ENCODE measurements around the gene MAPK1.
"Not testable (repeated sequence)": the region's sequence is repeated elsewhere in the genome, so short reads cannot be mapped to it uniquely, and the experiment has no call there.

Gene MAPK1

GRCh38 chr22:21815357-21815756 is 52.1 kb downstream of the MAPK1 start:
- ChIA-PET CTCF (interaction anchor here (0.6 kb wide), 1 partner anchor 90 kb away, joined by 5 read pairs; no protein-coding TSS in a partner anchor), POLR2A (interaction anchor here (1.2 kb wide), 1 partner anchor 52 kb away, joined by 4 read pairs; the partner anchor contains the start of gene MAPK1)

GRCh38 chr22:21811982-21812381 is 55.5 kb downstream of the MAPK1 start:
- Histone ChIP-seq H3K4me3 (ENCODE audit: low read depth, low read length) (no peak overlapping the region), H3K4me1 (ENCODE audit: control insufficient read depth, insufficient read depth, low read length) (peaks cover 7% of the 10 kb centered on the region), H3K9me3 (ENCODE audit: control insufficient read depth, insufficient read depth, low read depth, low read length) (no peaks in the 10 kb centered on the region), H3K27ac (ENCODE audit: extremely low read depth, low read depth, low read length) (no peak overlapping the region), H3K36me3 (ENCODE audit: control insufficient read depth in 2 of 2, insufficient read depth in 1 of 2, low read length in 2 of 2) (peaks cover 0 to 11% of the 10 kb centered on the region in 2 experiments; a peak in 1 of 3 replicates)
- ChIA-PET POLR2A (no interaction called here), CTCF (no interaction called here)
- TF ChIP-seq ZNF174 (tag by site-specific recombination; IDR thresholded peaks at IDR 0.05) (no peak), ZNF292 (tag by site-specific recombination; IDR thresholded peaks at IDR 0.05; ENCODE audit: borderline replicate concordance, low read depth) (no peak), YY2 (tag by site-specific recombination; IDR thresholded peaks at IDR 0.05) (no peak), ZNF175 (tag by site-specific recombination; IDR thresholded peaks at IDR 0.05) (no peak), ELK4 (IDR thresholded peaks at IDR 0.05; ENCODE audit: borderline replicate concordance, low read depth, low read length) (no peak)

More at GRCh38 chr22:21815357-21815756, 52.1 kb downstream of the MAPK1 start:
- peaks cover 4% of the 10 kb centered on the region; the same call in 1 of the 2 replicates for H3K4me1 ChIP-seq (ENCODE audit: control insufficient read depth, insufficient read depth, low read length)
- H3K9me3 ChIP-seq (ENCODE audit: control insufficient read depth, insufficient read depth, low read depth, low read length) = no peaks in the 10 kb centered on the region
- H3K36me3 ChIP-seq (ENCODE audit: control insufficient read depth in 2 of 2, insufficient read depth in 1 of 2, low read length in 2 of 2) = no peaks in the 10 kb centered on the region
- H3K4me3 ChIP-seq (ENCODE audit: low read depth, low read length) = no peak overlapping the region
- TF ChIP-seq BCL11B (tag by site-specific recombination; IDR thresholded peaks at IDR 0.05; ENCODE audit: low read depth) (no peak), ZNF366 (tag by site-specific recombination; conservative IDR thresholded peaks at IDR 0.05) (no peak), HOXC10 (CRISPR knock-in tag; IDR thresholded peaks at IDR 0.05) (no peak), ZNF548 (tag by site-specific recombination; IDR thresholded peaks at IDR 0.05) (no peak), KLF9 (tag by site-specific recombination; IDR thresholded peaks at IDR 0.05; ENCODE audit: low read depth) (no peak), ZNF664 (tag by site-specific recombination; IDR thresholded peaks at IDR 0.05) (no peak), ZNF416 (tag by site-specific recombination; IDR thresholded peaks at IDR 0.05) (no peak), ZNF16 (tag by site-specific recombination; IDR thresholded peaks at IDR 0.05; ENCODE audit: low read depth) (no peak)
- TF ChIP-seq, protein P1, sequence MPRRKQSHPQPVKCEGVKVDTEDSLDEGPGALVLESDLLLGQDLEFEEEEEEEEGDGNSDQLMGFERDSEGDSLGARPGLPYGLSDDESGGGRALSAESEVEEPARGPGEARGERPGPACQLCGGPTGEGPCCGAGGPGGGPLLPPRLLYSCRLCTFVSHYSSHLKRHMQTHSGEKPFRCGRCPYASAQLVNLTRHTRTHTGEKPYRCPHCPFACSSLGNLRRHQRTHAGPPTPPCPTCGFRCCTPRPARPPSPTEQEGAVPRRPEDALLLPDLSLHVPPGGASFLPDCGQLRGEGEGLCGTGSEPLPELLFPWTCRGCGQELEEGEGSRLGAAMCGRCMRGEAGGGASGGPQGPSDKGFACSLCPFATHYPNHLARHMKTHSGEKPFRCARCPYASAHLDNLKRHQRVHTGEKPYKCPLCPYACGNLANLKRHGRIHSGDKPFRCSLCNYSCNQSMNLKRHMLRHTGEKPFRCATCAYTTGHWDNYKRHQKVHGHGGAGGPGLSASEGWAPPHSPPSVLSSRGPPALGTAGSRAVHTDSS (tag by site-specific recombination; IDR thresholded peaks at IDR 0.05) = no peak
- H3K27ac ChIP-seq (ENCODE audit: extremely low read depth, low read depth, low read length) = no peak overlapping the region

- H3K36me3 ChIP-seq (ENCODE audit: control insufficient read depth in 2 of 2, insufficient read depth in 1 of 2, low read length in 2 of 2) = peaks cover 12 to 52% of the 10 kb centered on the region in 2 experiments; a peak in 2 of 3 replicates
- peaks cover 3% of the 10 kb centered on the region; the same call in 1 of the 2 replicates for H3K4me1 ChIP-seq (ENCODE audit: control insufficient read depth, insufficient read depth, low read length)
- CTCF ChIA-PET = interaction anchor here (0.6 to 1.8 kb wide), 2 partner anchors 130 to 1785 kb away, joined by 4 read pairs; no protein-coding TSS in a partner anchor
- POLR2A ChIA-PET = no interaction called here
- TF ChIP-seq ZNF2 (tag by site-specific recombination; IDR thresholded peaks at IDR 0.05) = no peak
- no peak for TF ChIP-seq ZNF24 (tag by site-specific recombination; IDR thresholded peaks at IDR 0.05)
- no peaks in the 10 kb centered on the region for H3K9me3 ChIP-seq (ENCODE audit: control insufficient read depth, insufficient read depth, low read depth, low read length)
- no peak overlapping the region for H3K4me3 ChIP-seq (ENCODE audit: low read depth, low read length)
- no peak overlapping the region for H3K27ac ChIP-seq (ENCODE audit: extremely low read depth, low read depth, low read length)
Observed at GRCh38 chr22:21807544-21808529, 59.6 kb downstream of the MAPK1 start.

DNA sequence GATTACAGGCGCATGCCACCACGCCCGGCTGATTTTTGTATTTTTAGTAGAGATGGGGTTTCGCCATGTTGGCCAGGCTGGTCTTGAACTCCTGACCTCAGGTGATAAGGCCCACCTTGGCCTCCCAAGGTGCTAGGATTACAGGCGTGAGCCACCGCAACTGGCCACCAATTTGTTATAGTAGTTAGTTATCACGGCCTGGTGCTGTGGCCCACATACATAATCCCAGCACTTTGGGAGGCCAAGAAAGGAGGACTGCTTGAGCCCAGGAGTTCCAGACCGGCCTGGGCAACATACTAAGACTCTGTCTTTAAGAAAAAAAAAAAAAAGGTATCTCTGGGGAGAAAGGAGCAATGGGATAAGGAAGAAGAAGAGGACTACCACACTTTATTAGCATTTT is 62.1 kb downstream of the MAPK1 start:
- POLR2A ChIA-PET; H3K9me3 ChIP-seq (ENCODE audit: control insufficient read depth, insufficient read depth, low read depth, low read length); H3K4me3 ChIP-seq (ENCODE audit: low read depth, low read length); CTCF ChIA-PET; H3K4me1 ChIP-seq (ENCODE audit: control insufficient read depth, insufficient read depth, low read length); H3K27ac ChIP-seq (ENCODE audit: extremely low read depth, low read depth, low read length): not testable (repeated sequence)
- peaks cover 12 to 76% of the 10 kb centered on the region in 2 experiments; a peak in 2 of 3 replicates for H3K36me3 ChIP-seq (ENCODE audit: control insufficient read depth in 2 of 2, insufficient read depth in 1 of 2, low read length in 2 of 2)

All from HEK293 (cell line).